Hepatic stellate cell (primary cell): ENCODE measurements around the gene CBX5.
"Not testable (repeated sequence)": the region's sequence is repeated elsewhere in the genome, so short reads cannot be mapped to it uniquely, and the experiment has no call there.

ENCODE experiments used
- DNase-seq: peaks from one replicate; pipeline ENCODE4 v3.0.0; 2011; ENCODE audit warnings: low spot score

Gene CBX5

DNA sequence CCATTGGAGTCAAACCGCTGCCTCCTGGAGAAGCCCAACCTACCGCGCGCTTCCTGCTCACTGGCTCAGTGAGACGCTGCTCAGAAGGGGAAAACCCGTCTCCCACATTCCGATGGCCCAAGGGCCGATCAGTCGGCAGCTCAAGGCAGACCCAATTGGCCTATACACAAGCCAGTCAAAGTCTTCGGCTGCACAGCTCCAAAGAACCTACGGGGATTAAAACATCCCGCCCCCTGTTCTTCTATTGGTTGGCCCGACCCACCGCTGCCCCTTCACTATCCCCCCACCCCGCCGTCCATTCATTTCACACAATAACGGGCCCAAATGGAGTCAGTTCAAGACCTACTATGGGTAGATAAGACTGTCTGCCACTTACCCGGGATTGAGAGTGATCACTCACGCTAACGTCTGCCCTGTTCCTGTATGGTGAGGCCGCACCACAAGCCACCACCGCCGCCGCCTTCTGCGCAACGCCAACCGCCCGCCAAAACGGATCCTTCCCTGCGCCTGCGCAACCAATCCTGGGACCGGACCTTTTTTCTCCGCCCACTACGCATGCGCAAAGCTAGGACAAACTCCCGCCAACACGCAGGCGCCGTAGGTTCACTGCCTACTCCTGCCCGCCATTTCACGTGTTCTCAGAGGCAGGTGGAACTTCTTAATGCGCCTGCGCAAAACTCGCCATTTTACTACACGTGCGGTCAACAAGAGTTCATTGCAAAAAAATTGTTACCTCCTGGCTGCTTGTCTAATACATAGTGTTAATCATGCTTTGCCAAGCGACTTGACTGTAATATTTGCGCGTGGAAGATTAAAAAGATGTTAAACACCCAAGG is at the start of gene CBX5:
Gene CBX5 (minus strand): TSS at position 491 of the 836 bp plus-strand sequence. CDS start 22,472 bp downstream, outside the sequence.
- peak; percentile 99 for DNase-seq

DNA sequence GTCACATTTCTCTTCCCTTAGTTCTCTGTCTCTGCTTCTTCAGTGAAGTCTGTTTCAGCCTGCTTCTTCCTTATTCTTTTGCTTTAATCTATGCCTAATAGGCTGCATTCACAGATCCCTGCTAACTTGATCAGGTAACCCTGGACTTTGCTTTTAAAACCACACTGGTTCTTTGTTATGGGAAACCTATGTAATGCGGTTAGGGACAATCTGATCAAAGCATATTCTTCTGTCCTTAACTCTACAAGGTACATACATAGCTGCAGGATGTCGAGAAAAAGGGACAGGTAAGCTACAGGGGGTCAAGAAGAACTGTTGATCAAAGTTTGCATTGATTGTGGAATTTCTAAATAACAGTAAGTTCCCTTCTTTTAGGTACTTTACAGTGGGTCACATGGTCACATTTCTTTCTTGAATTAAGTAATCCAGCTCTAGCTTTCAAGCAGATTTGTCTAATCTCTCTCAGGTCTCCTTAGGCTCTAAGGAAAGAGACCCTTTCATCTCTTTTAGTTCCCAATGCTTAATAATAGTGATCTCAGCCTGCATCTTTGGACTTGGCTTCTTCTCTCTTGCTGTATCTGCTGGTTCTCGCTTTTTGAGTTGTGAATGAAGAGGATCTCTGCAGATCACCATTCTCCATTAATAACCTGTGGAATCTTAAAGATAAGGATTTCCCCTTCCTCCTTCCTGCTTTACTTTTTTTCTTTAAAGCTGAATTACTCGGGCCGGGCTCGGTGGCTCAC is 48.8 kb upstream of the CBX5 start:
- DNase-seq: no peak

- DNase-seq: not testable (repeated sequence)
Observed at GRCh38 chr12:54325442-54326109, 45.7 kb upstream of the CBX5 start.

DNA sequence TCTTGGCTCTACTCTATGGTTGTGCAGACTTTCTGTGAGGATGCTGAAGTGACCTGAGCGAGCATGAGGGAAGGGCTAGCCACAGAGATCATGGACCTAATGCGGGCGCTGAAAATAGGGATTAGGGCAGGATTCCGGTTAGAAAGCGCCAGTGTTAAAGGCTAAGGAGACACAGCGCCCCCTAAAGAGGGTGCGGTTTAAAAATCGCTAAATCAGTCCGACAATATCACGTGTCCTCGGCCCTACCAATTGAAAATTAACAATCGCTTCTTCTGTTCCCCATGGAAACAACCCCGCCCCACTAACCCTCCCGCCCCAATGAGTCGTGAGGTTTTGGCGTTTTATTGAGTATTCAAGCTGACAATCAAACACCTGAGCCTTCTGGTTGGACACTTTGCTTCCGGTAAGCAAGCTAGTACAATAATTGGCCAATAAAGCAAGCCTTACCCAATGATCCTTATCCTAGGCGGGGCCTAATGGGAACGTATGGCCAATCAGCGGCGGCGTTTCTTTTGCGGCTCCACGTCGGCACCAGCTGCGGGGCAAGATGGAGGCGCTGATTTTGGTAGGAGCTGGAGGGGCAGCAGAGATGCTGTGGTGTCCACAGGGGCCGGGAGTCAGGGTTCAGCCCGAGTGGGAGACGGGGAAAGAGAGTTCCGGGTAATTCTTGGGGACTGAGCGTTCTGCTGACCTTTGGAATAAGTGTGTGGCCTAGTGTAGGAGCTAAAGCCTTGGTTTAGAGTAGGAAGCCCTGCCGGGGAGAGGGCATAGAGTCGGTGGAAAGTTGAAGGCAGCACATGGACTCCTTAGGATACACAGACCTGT is 44.9 kb upstream of the CBX5 start, which contains the start of gene COPZ1:
Gene COPZ1 (plus strand): TSS at position 515 of the 825 bp plus-strand sequence. CDS start 33 bp downstream, at position 548.
- peak; percentile 97 for DNase-seq

GRCh38 chr12:54321363-54321762 is 41.4 kb upstream of the CBX5 start:
- DNase-seq: no peak

- DNase-seq: not testable (repeated sequence)
Observed at GRCh38 chr12:54312309-54312708, 32.4 kb upstream of the CBX5 start.

- DNase-seq: no peak
Observed at GRCh38 chr12:54311051-54311450, 31.1 kb upstream of the CBX5 start.

DNA sequence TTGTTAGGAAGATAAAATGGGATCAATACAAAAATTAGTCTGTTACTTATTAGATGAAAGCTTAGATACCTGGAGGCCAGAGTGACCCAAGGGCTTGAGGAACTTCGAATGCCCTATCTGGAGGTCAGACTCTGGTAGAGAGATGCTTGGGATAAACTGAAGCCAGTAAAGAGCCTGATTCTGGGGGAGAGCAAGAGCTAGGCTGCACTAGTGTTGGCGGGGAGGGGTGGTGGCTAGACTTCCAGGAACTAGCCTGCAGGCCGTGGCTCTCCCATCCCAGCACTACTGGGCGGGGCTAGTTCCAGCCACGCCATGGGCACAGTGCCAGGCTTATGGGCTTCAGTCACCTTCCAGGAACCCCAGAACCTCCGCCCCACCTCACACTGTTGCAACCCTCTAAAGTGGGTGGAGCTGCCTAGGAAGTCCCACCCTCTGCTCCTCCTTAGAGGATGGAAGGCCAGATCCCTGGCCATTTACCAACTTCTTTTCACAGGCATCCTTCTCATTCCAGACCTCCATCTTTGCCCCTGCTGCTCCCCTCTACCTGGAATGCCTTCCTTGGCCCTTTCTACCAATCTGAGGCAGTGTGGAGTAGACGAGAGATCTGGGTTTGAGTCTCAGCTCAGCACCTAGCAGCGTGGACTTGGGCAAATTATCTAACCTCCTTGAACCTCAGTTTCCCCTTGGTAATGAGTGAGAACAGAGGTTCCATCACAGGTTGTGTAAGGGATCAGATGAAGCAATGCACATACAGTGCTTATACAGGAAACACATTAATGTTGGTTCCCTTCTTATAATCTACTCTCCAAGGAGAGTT is 27.2 kb upstream of the CBX5 start:
- DNase-seq: no peak

- peak; percentile 71 for DNase-seq
Observed at GRCh38 chr12:54304187-54304810, 24.4 kb upstream of the CBX5 start.

DNA sequence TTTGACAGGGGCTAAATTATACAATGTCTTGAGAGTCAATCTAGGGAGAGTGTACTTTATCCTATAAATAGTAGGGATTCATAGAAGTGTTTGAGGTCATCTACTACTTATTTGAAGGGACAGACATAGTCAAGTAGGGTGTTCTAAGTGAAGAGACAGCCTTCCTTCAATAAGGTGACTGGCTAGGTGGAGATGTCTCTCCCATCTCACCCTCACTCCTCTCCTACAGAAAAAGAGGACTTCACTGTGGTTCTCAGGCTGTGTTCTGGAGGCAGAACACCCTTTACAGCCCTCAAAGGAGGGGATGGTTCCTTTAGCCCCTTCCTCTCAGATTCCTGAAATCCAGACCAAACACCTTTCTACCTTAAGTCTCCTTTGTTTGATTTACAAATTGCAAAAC is 23.7 kb upstream of the CBX5 start:
- no peak for DNase-seq

- no peak for DNase-seq
Observed at GRCh38 chr12:54301428-54302048, 21.6 kb upstream of the CBX5 start.

DNA sequence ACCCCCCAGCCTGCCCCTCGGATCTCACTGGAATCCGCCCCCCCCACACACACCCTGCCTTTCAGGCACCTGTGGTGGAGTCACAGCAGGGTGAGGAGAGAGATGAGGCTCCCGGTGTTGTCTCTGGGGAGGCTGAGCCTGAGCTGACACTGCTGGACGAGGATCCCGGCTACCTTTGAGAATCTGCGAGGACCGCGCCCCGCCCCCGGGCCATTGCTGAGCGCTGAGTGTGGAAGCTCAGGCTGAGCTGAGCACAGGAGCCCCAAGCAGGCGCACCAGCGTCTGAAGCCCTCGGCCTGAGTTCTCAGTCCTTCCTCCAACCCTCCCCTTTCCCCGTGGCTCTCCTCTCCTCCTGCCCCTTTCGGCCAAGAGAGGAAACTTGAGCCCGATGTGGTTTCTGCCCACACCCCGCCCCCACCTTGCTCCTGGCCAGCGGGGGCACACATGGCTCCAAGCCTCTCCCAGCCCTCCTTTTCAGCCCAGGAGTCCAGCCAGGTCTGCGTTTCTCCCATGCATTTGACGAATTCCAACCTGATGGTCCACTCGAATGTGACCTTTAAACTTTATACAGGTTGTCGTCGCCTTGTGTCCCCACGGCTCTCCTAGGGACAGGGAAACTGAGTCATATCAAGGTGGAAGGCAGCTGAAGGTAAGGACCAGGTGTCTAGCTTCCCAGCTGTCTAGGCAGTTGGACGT is 21.0 kb upstream of the CBX5 start, which contains the start of gene NFE2:
Gene NFE2 (minus strand): TSS at position 284 of the 696 bp plus-strand sequence. CDS start 5,767 bp downstream, outside the sequence.
- DNase-seq: peak; percentile 66

GRCh38 chr12:54300225-54300731 is 20.4 kb upstream of the CBX5 start:
- no peak for DNase-seq

- no peak for DNase-seq
Observed at GRCh38 chr12:54299515-54300224, 19.7 kb upstream of the CBX5 start.

GRCh38 chr12:54298904-54299303 is 19.0 kb upstream of the CBX5 start:
- DNase-seq: no peak

DNA sequence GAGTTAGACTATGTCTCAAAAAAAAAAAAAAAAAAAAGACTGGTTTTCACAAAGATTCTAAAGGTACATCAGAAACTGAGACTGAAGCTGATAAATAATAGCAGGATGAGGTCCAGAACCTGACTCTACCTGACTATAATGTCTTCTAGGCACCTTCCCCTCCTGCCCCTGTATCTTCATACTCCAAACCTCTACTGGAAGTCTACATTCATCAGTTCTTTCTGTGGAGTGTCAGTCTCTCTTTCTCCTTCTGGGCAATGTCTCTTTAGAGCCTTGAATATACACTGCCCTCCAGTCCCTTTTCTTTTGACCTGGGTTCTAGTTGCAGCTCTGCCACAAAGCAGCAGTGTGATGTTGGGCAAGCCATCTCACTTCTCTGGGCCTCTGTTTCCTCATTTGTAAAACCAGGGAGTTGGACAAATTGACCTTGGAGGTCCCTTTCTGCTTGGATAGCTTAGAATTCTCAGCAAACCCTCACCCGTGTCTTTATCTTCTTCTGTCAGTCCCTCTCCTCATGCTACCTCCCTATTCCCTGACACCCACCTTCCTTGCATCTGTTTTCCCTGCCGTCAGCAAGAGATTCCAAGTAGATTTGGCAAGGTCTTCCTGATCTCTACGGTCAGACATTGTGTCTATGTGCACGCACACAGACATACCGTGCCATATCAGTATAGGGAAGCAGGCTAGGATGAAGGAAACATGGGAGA is 16.6 kb upstream of the CBX5 start:
- DNase-seq: no peak

DNA sequence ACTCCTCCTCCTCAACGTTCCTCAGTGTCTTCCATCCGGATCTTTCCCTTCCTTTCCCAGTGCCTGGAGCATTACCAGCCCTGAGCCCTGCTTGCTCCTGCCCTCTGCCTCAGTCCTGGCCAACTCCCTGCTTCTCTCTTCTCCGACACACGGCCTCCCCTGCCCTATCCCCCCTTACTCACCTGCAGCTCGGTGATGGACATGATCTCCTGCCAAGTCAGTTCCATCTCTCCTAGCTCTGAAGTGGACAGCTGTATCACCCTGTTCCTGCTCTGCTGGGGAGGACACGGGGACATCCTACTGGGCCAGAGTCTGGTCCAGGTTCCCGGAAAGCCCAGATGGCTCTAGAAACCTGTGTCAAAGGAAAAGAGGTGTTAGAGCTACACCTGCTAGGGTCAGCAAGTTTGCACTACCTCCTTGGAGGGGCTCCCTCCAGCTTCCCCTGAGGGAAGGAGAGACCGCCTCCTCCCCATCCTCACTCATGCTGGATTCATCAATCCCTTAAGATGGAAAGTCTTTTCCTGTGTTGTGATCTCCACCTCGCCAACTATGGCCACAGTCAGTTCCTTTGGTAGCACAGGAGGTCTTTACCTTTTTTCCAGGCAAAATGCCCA is 15.1 kb upstream of the CBX5 start:
- DNase-seq: no peak
